Measurements from ENCODE around the gene MYMX.

Gene MYMX

DNA sequence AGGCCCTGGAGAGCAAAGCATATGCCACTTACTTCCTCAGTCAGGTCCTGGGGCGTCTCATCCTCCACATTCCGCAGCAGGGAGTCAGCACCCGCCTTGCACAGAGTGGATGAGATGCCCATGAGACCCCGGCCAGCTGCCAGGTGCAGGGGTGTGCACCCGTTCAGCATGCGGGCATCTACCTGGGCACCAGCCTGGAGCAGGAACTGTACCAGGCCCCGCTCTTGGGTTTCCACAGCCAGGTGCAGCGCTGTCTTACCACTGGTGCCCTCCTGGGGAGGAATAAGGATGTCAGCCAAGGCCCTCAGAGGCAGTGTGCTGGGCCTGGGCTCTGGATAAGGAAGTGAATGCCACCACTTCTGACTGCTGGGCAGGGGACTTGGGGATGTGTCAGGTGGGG is 43.3 kb downstream of the MYMX start:
- TF ChIP-seq, protein P1, sequence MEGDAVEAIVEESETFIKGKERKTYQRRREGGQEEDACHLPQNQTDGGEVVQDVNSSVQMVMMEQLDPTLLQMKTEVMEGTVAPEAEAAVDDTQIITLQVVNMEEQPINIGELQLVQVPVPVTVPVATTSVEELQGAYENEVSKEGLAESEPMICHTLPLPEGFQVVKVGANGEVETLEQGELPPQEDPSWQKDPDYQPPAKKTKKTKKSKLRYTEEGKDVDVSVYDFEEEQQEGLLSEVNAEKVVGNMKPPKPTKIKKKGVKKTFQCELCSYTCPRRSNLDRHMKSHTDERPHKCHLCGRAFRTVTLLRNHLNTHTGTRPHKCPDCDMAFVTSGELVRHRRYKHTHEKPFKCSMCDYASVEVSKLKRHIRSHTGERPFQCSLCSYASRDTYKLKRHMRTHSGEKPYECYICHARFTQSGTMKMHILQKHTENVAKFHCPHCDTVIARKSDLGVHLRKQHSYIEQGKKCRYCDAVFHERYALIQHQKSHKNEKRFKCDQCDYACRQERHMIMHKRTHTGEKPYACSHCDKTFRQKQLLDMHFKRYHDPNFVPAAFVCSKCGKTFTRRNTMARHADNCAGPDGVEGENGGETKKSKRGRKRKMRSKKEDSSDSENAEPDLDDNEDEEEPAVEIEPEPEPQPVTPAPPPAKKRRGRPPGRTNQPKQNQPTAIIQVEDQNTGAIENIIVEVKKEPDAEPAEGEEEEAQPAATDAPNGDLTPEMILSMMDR (conservative IDR thresholded peaks at IDR 0.05): no peak
- TF ChIP-seq ZFX (IDR thresholded peaks at IDR 0.05): no peak
- H3K27ac ChIP-seq: no peak overlapping the region

DNA sequence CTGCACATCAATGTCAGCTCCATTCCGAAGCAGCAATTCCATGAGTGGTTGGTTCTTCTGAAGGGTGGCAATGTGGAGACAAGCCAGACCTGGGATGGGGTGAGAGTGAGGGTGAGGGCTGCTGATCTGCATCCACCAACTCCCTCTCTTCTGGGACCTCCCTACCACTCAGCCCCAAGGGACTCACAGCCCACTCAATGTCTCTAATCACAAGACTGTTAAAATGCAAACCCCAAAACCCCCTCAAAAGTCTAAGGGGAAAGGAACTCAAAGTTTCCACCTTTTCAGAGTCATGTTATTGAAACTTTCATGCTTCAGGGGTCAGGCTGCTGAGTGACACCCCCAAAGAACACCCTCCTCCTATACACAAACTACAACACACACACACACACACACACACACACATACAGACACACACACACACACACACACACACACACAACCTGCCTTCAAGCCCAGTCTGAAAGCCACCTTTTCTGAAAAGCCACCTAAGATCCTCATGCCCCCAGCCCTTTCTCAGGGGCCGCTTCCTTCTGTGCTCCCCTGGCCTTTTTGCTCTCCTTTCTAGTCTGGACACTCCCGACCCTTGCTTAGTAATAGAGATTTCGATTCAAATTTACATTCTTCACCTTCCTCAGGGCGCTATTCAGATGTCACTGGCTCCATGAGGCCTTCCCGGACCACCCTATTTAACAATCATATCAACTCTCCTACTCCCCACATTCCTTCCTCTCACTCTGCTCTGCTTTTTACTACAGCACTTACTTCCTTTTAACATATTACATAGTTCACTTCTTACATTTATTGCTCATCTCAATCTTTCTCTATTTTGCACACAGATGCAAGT is 43.9 kb downstream of the MYMX start:
- TF ChIP-seq ZFX (IDR thresholded peaks at IDR 0.05): no peak
- TF ChIP-seq, protein P1 (conservative IDR thresholded peaks at IDR 0.05): no peak
- no peak overlapping the region for H3K27ac ChIP-seq

DNA sequence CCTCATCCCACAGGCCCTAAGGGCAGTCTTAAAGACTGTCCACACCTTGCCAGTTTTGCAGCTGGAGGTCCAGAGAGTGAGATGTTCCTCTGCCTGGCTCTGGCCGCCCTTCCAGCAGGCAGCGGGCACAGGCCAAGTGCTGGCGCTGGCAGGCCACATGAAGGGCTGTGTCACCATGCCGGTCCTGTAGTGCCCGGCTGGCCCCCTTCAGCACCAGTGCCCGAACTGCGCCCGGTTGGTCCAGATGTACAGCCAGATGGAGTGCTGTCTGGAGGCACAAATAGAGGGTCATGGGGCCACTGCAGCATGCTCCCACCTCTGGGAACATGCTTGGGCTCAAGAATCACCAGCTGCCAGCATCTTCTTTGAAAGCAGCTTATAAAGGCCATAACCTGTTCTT is 44.9 kb downstream of the MYMX start:
- no peak overlapping the region for H3K27ac ChIP-seq
- no peak for TF ChIP-seq ZFX (IDR thresholded peaks at IDR 0.05)
- TF ChIP-seq, protein P1 (conservative IDR thresholded peaks at IDR 0.05): no peak

DNA sequence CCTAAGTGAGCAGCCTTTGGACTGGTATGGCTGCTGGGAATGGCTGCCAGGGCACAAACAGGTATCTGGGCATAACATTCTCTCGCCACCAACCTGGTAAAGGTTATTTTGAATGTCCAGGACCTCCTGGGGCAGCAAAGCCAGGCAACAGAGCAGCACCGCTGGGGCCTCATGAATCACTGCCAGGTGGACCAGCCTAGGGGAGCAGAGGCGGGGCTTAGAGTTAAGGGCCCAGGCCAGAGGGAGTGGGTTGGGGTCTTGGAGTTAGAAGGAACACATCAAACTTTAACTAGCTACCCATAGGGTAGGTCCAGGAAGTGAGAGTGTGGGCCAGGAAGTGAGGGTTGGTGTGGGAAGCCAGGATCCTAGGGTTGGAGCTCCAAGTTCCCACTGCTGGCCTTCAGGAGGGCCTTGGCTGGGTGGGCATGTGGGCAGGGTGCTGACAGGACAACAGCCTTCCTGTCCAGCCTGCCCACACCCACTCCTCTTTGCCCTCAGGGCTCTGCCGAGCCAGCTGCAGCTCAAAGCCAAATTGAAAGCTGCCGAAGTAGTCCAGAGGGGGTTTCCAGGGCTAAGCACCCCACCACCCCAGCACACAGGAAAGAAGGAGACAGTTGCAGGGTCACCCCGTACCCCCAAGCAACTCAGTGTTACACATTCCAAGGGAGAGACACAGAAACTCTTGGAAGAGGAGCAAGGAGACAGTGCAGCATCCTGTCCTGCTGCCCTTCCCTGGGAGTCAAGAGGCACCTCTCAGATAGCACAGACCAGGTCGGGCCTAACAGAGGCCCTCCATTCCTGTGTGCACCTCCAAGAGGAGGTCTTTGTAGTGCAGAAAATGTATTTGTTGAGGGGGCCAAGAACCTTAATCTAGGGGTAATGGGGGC is 46.0 kb downstream of the MYMX start:
- no peak overlapping the region for H3K27ac ChIP-seq
- no peak for TF ChIP-seq ZFX (IDR thresholded peaks at IDR 0.05)
- TF ChIP-seq, protein P1 (conservative IDR thresholded peaks at IDR 0.05): no peak

DNA sequence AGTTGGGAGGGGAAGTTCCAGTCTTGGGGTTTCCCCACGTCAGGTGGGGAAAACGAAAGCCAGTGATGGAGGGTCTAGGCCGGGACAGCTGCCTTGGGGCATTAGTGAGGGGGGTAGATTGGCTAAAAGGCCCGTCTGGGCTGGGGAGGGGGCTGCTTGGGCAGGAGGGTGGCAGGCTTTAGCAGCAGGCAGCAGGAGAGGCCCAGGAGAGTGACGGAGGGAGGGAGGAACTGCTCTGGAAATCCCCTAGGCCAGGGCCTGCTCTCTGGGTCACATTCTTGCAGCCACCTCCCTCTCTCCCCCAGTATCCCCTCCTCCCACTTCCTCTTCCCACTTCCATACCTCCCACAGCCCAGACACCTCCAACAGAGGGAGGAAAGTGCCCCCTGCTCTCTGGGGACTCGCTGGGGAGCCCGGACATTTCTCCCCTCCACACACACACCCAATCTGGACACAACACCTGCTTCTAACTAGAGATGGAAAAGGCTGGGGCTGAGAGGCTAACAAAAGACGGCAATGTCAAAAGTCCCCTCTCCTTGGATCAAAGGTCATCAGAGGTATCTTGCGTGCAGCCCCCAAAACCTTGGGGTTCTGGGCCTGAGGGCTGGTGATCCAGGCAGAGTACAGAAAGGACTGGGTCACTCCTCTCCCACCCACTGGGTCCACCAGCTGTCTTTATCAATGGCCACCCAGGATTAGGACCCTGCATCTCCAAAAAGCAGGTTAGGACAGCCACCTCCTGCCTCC is 46.8 kb downstream of the MYMX start:
- TF ChIP-seq ZFX (IDR thresholded peaks at IDR 0.05): no peak
- TF ChIP-seq, protein P1 (conservative IDR thresholded peaks at IDR 0.05): no peak
- no peak overlapping the region for H3K27ac ChIP-seq

DNA sequence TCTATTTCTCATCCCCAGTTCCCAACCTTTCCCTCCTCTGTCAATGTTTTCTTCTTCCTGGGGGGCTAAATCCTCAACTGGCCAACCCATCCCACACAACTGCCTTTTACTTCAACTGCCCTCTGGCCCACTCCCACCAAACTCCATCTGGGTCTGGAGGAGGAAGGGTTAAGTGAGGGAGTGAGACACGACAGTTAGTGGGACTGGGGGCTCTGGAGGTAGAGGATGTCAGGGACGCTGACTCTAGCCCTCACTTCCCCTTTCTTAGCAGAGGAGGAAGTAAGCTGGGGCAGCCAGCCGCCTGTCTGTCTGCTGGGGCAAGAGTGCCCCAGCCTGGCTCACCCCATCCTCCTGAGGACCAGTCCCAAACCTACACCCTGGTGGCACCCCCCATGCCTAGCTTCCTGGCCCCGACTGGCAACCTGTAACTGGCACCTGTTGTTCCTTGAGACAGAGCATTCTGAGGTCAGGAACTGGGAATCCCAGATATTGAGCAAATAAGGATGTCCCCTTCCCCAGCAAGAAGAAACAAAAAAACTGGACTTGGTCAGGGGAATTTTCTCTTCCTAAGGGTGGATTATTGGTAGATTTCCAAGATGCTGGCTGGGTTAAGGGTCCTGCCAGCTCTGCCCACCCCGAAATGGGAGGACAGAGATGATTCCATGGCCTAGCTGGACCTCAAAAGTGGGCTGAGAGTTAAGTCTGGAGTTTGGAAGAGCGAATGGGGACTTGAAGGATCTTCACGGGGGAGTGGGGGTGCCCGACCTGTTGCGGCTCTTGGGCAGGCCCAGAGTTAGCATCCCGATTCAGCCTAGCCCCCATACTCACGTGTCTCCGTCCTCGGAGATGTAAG is 47.7 kb downstream of the MYMX start:
- peak overlapping the region; percentile 76 for H3K27ac ChIP-seq
- TF ChIP-seq, protein P1 (conservative IDR thresholded peaks at IDR 0.05): no peak

All from C4-2B (cell line).